SW 1271 (cell line): Measurements from ENCODE around the gene NKAIN4.

Experiments
- DNase-seq, 2 experiments: peaks; one replicate each; lab custom pipeline; 2025; lab: John Stamatoyannopoulos, UW

NKAIN4 gene

GRCh38 chr20:63273635-63274380 is 19.5 kb upstream of the NKAIN4 start:
- peak in 1 of 2 experiments; percentile 38 for DNase-seq

- no peak for DNase-seq
Measured at GRCh38 chr20:63273059-63273579, 18.9 kb upstream of the NKAIN4 start.

- DNase-seq: peak; percentile 76 to 88
Measured at GRCh38 chr20:63272105-63273058, 18.1 kb upstream of the NKAIN4 start, which contains the start of gene ARFGAP1. TSS of gene ARFGAP1 (plus strand) at chr20:63272813. CDS start at chr20:63275581, 2,768 bp downstream.

- no peak for DNase-seq
Measured at GRCh38 chr20:63270606-63271325, 16.5 kb upstream of the NKAIN4 start.

GRCh38 chr20:63269724-63270123 is 15.5 kb upstream of the NKAIN4 start:
- no peak for DNase-seq

- no peak for DNase-seq
Measured at GRCh38 chr20:63268671-63269439, 14.6 kb upstream of the NKAIN4 start.

- no peak for DNase-seq
Measured at GRCh38 chr20:63268256-63268655, 14.0 kb upstream of the NKAIN4 start.

- DNase-seq: no peak
Measured at GRCh38 chr20:63267691-63268090, 13.4 kb upstream of the NKAIN4 start.

GRCh38 chr20:63265891-63266515 is 11.7 kb upstream of the NKAIN4 start:
- DNase-seq: no peak

GRCh38 chr20:63264519-63264918 is 10.3 kb upstream of the NKAIN4 start:
- no peak for DNase-seq

- no peak for DNase-seq
Measured at GRCh38 chr20:63264000-63264399, 9.7 kb upstream of the NKAIN4 start.

- DNase-seq: no peak
Measured at GRCh38 chr20:63262836-63263235, 8.6 kb upstream of the NKAIN4 start.

- no peak for DNase-seq
Measured at GRCh38 chr20:63261795-63262528, 7.7 kb upstream of the NKAIN4 start.

GRCh38 chr20:63261060-63261794 is 7.0 kb upstream of the NKAIN4 start:
- DNase-seq: no peak

GRCh38 chr20:63260521-63260920 is 6.3 kb upstream of the NKAIN4 start:
- DNase-seq: no peak

GRCh38 chr20:63259734-63260460 is 5.6 kb upstream of the NKAIN4 start:
- DNase-seq: no peak

GRCh38 chr20:63258781-63259180 is 4.5 kb upstream of the NKAIN4 start:
- DNase-seq: no peak

GRCh38 chr20:63257629-63258028 is 3.4 kb upstream of the NKAIN4 start:
- no peak for DNase-seq

- DNase-seq: no peak
Measured at GRCh38 chr20:63256954-63257353, 2.7 kb upstream of the NKAIN4 start.
